SK-N-SH treated with all-trans-retinoic acid at 6 μM for 48 hours (cell line): ENCODE measurements around the gene DYNLRB2.

Experiments used
- ARNTL ChIP-seq: fragments of 450-650 bp; formaldehyde crosslinking; IDR thresholded peaks from 2 replicates; pipeline ENCODE4 v1.5.0; 2020; ENCODE audit warnings: low read depth, mild to moderate bottlenecking, moderate library complexity, borderline replicate concordance
- CREB5 ChIP-seq: fragments of 250-450 bp; sonication (Bioruptor Pico); IDR thresholded peaks from 2 replicates; pipeline ENCODE4 v1.5.1; 2020; ENCODE audit warnings: low read depth, mild to moderate bottlenecking, moderate library complexity
- CSDC2 ChIP-seq: fragments of 250-450 bp; sonication (Bioruptor Pico); IDR thresholded peaks from 2 replicates; pipeline ENCODE4 v1.5.0; 2020; ENCODE audit warnings: mild to moderate bottlenecking, moderate library complexity
- ESRRG ChIP-seq: fragments of 250-450 bp; sonication (Bioruptor Pico); IDR thresholded peaks from 2 replicates; pipeline ENCODE4 v1.6.1; 2021; ENCODE audit warnings: mild to moderate bottlenecking
- GLIS3 ChIP-seq: fragments of 250-450 bp; sonication (Bioruptor Pico); IDR thresholded peaks from 2 replicates; pipeline ENCODE4 v1.5.0; 2020; ENCODE audit warnings: mild to moderate bottlenecking, moderate library complexity
- OSR1 ChIP-seq: fragments of 250-450 bp; sonication (Bioruptor Pico); IDR thresholded peaks from 2 replicates; pipeline ENCODE4 v1.8.0; 2022; ENCODE audit warnings: moderate library complexity, mild to moderate bottlenecking, inconsistent platforms
- PATZ1 ChIP-seq: fragments of 250-450 bp; sonication (Bioruptor Pico); IDR thresholded peaks from 2 replicates; pipeline ENCODE4 v1.8.0; 2020; ENCODE audit warnings: mild to moderate bottlenecking, moderate library complexity, borderline replicate concordance
- POU6F1 ChIP-seq: fragments of 250-450 bp; sonication (Bioruptor Pico); IDR thresholded peaks from 2 replicates; pipeline ENCODE4 v1.8.0; 2021; ENCODE audit warnings: low read depth, mild to moderate bottlenecking, moderate library complexity, borderline replicate concordance
- PPARA ChIP-seq: fragments of 250-450 bp; sonication (Bioruptor Pico); IDR thresholded peaks from 2 replicates; pipeline ENCODE4 v1.5.0; 2020; ENCODE audit warnings: mild to moderate bottlenecking, borderline replicate concordance
- TOX ChIP-seq: fragments of 250-450 bp; sonication (Bioruptor Pico); IDR thresholded peaks from 2 replicates; pipeline ENCODE4 v1.8.0; 2021; ENCODE audit warnings: mild to moderate bottlenecking, moderate library complexity, borderline replicate concordance
- ZFP30 ChIP-seq: fragments of 450-650 bp; formaldehyde crosslinking; IDR thresholded peaks from 2 replicates; pipeline ENCODE4 v1.5.0; 2022; ENCODE audit warnings: mild to moderate bottlenecking, moderate library complexity
- ZNF70 ChIP-seq: fragments of 450-650 bp; formaldehyde crosslinking; IDR thresholded peaks from 2 replicates; pipeline ENCODE4 v1.5.0; 2020; ENCODE audit warnings: mild to moderate bottlenecking, moderate library complexity
- ZNF8 ChIP-seq: fragments of 450-650 bp; formaldehyde crosslinking; IDR thresholded peaks from 2 replicates; pipeline ENCODE4 v1.5.0; 2020; ENCODE audit warnings: mild to moderate bottlenecking, moderate library complexity

GRCh38 chr16:80544326-80544725, 3.5 kb downstream of the DYNLRB2 start:
- TF ChIP-seq PATZ1 (CRISPR knock-in tag) (no peak), CREB5 (no peak), PPARA (no peak), CSDC2 (no peak), ZFP30 (no peak), ZNF70 (CRISPR knock-in tag) (no peak), ESRRG (CRISPR knock-in tag) (no peak), ZNF8 (CRISPR knock-in tag) (no peak), GLIS3 (CRISPR knock-in tag) (no peak), TOX (CRISPR knock-in tag) (no peak), ARNTL (CRISPR knock-in tag) (no peak), OSR1 (CRISPR knock-in tag) (no peak), POU6F1 (CRISPR knock-in tag) (no peak)
